Endometrial microvascular endothelial cells (primary cell): ENCODE results near the gene PCDHGA2. TPM values are rescaled to one million over a fixed set of nuclear protein-coding genes. Genes with fewer than 3 reads are reported as not detected.
"Not testable (repeated sequence)": the region's sequence is repeated elsewhere in the genome, so short reads cannot be mapped to it uniquely, and the experiment has no call there.

ENCODE experiments used
- in situ Hi-C: cut with HindIII; loops from 2 replicates; pipeline ENCODE4 v1.10.0; 2017; ENCODE audit warnings: low sequenced_read_pairs, low pct_unique_long_range_greater_than_20kb; ENCODE audit errors: inconsistent ontology term
- total RNA-seq: library from RNA; depleted of rRNA; stranded (reverse); fragments of >200 nt; gene quantifications from one replicate; pipeline ENCODE4 v1.2.3, GENCODE V29; 2015; ENCODE audit errors: inconsistent ontology term

The PCDHGA2 gene
- total RNA-seq = 0.84 TPM

- in situ Hi-C loops = no loop called here
These were observed at the start of gene PCDHGA2 for GRCh38 chr5:141338538-141339306. PCDHGA2 (plus strand) TSS chr5:141338760.

- in situ Hi-C loops = no loop called here
These were observed 40.2 kb upstream of the PCDHGA2 start for GRCh38 chr5:141298376-141298775.

GRCh38 chr5:141303756-141304155 lies 34.8 kb upstream of the PCDHGA2 start, which contains the start of gene SLC25A2:
SLC25A2 (minus strand) TSS chr5:141304049; CDS start chr5:141303865, 184 bp downstream.
- in situ Hi-C loops = no loop called here

GRCh38 chr5:141306630-141307029 lies 31.9 kb upstream of the PCDHGA2 start:
- in situ Hi-C loops = no loop called here

GRCh38 chr5:141313711-141314110 lies 24.8 kb upstream of the PCDHGA2 start:
- in situ Hi-C loops = no loop called here

GRCh38 chr5:141316963-141317362 lies 21.6 kb upstream of the PCDHGA2 start:
- in situ Hi-C loops = not testable (repeated sequence)

- in situ Hi-C loops = no loop called here
These were observed 19.4 kb upstream of the PCDHGA2 start for GRCh38 chr5:141319202-141319601.

- in situ Hi-C loops = no loop called here
These were observed 18.9 kb upstream of the PCDHGA2 start for GRCh38 chr5:141319699-141320098.

GRCh38 chr5:141320225-141321169 lies 18.1 kb upstream of the PCDHGA2 start, which contains the start of gene TAF7:
TAF7 (minus strand) TSS chr5:141320784; CDS start chr5:141320044, 740 bp downstream.
- in situ Hi-C loops = no loop called here

GRCh38 chr5:141322261-141322660 lies 16.3 kb upstream of the PCDHGA2 start:
- in situ Hi-C loops = no loop called here

- in situ Hi-C loops = no loop called here
These were observed 12.3 kb upstream of the PCDHGA2 start for GRCh38 chr5:141326088-141326854.

- in situ Hi-C loops = no loop called here
These were observed 10.3 kb upstream of the PCDHGA2 start for GRCh38 chr5:141328231-141328630.

- in situ Hi-C loops = no loop called here
These were observed 8.1 kb upstream of the PCDHGA2 start, which contains the start of gene PCDHGA1 for GRCh38 chr5:141330299-141331080. PCDHGA1 (plus strand) TSS chr5:141330514.

GRCh38 chr5:141332571-141332970 lies 6.0 kb upstream of the PCDHGA2 start:
- in situ Hi-C loops = not testable (repeated sequence)

GRCh38 chr5:141340781-141341354 lies 2.3 kb downstream of the PCDHGA2 start:
- in situ Hi-C loops = not testable (repeated sequence)

GRCh38 chr5:141342773-141343172 lies 4.2 kb downstream of the PCDHGA2 start:
- in situ Hi-C loops = no loop called here

GRCh38 chr5:141343242-141343952 lies 4.8 kb downstream of the PCDHGA2 start, which contains the start of gene PCDHGA3:
PCDHGA3 (plus strand) TSS chr5:141343829; CDS start chr5:141344034, 205 bp downstream.
- in situ Hi-C loops = no loop called here
